Camera-type eye (tissue), 1 donor: Measurements from ENCODE around the gene DAPL1. TPM values are rescaled to one million over a fixed set of nuclear protein-coding genes. Genes with fewer than 3 reads are reported as not detected.

ENCODE experiments used
- total RNA-seq: library from RNA; depleted of rRNA; stranded (reverse); fragments of >200 nt; gene quantifications from one replicate; pipeline ENCODE4 v1.2.3, GENCODE V29; 2014

The DAPL1 gene, protein sequence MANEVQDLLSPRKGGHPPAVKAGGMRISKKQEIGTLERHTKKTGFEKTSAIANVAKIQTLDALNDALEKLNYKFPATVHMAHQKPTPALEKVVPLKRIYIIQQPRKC
- total RNA-seq: 64.9 TPM

DNA sequence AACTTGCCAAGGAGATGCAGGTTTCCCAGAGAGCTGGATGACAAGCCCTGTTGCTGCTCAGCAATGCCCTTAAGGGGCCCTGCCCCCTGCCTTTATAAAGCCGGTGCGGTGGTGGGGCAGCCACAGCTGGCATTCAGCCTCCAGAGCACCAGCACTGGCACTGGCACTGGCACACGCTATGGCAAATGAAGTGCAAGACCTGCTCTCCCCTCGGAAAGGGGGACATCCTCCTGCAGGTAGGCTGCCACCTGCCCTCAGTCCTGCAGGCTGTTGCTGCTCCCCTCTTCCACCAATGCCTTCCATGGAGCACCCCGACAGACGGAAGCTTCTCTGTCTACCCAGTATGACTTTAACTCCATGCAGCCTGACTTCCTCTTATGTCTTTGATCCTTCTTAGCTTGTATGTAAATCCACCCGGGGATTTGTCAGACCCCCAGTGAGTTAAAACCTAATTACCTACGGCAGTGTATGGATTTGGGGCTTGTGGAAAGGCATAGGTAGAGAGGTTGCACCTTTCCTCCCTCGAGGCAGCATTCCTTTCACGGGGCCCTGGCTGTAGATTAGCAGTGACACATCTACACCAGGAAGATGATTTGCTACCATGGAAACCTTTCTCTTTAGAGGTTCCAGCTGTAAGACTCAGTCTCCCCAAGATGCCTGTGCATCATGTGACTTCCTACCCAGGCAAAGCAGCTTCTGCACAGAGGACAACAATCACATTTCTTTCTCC, at the start of gene DAPL1:
TSS of gene DAPL1 (plus strand) at position 123 of the 730 bp plus-strand sequence. CDS start at position 179, 56 bp downstream.

Other genes starting within 250 kb of the DAPL1 start
- 67.7 TPM for gene TANC1, start 173.3 kb downstream of the DAPL1 start, total RNA-seq